GM19328 (cell line): ENCODE data around the gene THEM4.
"Not testable (repeated sequence)": the region's sequence is repeated elsewhere in the genome, so short reads cannot be mapped to it uniquely, and the experiment has no call there.

Experiments used
- ATAC-seq: cut with Tn5 transposase; IDR thresholded peaks from one replicate; pipeline ENCODE4 v1.9.1; 2021; ENCODE audit warnings: mild to moderate bottlenecking, moderate library complexity; ENCODE audit not compliant: unreplicated experiment

Gene THEM4

DNA sequence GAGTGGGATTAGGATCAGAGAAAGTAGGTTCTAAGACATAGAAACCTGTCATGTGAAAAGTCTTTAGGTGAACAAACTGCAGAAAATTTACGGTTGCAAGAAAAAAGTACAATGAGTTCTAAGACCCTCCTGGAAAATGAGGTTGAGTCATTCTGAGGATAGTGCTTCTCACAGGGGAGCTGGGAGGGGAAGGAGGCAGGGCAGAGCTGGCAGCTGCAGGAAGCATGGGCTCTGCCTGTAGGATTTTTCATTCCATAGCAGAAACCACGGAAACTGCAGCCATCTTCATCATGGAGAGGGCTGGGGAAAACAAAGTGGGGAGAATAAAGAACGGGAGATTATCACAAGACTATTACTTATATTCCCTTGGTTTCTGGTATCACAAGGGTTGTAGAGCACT is 25.8 kb upstream of the THEM4 start:
- no peak for ATAC-seq

DNA sequence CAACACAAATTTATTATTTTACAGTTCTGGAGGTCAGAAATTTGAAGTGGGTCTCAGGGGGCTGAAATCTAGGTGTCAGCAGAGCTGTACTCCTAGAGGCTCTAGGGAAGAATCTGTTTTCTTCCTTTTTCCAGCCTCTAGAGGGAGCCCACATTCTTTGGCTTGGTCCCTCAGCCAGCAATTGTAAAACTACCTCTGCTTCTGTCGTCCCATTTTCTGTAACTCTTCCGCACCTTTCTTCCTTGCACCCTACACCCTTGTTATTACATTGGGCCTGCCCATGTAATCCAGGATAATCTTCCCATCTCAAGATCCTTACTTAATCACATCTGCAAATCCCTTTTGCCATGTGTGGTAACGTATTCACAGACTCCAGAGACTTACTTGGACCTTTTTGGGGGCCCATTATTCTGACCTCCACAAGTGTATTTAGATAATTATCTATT is 24.8 kb upstream of the THEM4 start:
- ATAC-seq, result no peak

DNA sequence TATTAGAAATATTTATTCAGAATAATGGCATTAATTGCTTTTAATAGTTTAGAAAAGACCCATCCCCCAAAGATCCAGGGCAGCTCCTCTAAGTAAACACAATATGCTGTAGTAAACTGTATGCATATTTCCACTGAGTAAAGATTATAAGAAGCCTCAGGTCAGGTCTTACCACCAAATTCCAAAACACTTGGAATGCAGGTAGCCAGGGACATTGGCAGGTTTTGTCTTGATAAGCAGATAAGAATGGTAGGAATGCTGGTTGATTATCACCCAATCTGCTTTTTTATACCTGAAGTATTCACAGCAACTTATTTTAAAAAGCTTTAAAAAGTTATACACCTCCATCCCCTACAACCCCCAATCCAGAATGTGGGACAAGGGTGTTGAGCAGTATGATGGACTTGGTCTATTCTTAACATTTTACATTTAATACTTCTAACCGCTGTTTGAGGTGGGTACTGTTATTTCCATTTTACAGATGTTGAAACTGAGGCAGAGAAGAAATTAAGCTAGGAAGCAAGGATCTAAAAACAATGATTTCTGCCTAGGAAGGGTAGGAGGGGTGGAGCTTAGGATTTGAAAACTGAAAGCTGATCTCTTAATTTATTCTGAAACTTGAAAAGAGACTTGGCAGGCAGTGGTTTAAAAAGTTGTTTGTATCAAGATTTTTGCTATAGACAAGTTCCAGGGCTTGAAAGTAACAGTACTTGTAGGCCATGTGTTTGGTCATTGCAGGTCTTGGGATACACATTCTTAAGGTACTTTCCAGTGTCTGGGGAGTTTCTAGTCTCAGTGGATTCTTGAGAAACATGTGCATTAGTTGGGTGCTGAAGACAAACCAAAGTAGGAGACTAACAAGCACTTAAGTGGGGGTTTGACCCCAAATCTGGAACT is 15.6 kb upstream of the THEM4 start:
- no peak for ATAC-seq

DNA sequence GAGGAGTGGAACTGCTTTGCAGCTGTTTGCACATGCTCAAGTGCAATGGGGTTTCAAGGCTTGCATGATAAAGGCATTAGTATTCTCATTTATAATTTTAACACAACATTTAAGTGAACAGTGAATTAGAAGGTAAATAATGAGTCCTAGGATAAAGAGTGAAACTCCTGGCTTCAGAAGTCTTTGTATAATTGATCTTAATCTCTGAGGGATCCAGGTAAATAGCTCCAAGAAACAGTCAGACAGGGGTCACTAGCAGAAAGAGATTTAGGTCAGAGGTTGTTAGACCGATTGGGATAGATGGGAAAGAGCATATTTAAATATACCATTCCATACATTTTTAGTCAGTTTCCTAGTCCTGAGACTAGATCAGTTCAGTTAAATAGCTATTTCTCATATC is 14.1 kb upstream of the THEM4 start:
- no peak for ATAC-seq

DNA sequence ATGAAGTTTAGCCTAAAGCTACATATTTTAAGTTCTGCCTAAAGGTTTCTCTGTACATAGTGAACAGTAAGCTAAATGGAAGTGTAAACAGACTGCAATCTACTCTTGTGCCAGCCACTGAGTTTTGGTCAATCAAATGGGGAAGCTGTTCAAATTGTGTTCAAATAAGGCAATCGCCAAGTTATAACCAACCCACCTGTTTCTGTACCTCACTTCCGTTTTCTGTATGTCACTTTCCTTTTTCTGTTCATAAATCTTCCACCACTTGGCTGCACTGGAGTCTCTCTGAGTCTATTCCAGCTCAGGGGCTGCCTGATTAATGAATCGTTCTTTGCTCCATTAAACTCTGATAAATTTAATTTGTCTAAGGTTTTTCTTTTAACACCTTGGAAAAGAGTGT is 10.8 kb upstream of the THEM4 start:
- no peak for ATAC-seq

DNA sequence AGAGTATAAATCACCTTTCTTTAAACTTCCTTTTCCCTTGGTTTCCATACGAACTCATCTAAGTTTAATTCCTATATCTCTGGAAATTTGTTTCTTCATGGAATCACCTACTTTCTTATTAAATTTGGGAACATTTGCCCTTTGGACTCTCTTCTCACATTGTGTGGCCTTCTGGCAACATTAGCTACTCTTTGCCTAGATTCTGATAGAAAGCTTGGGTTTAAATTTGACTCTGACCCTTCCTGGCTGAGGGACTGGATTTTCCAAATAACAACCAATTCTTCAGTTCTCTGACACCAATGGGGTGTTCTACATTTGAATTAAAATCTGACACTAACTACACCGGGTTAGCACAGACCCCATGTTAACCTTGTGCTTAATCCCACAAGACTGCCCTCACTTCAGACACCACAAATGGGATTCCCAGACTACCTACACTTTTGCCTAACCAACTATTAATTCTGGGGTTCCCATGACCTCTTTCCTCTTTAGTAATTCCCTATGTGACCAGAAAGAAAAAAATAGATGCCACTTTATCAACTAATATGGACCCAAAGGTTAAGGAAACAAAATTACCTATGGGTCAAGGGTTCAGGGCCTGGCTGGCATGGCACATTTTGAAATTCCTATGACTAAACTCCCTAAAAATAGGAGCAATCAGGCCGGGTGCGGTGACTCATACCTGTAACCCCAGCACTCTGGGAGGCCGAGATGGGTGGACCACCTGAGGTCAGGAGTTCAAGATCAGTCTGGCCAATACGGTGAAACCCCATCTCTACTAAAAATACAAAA is 9.7 kb upstream of the THEM4 start:
- no peak for ATAC-seq

DNA sequence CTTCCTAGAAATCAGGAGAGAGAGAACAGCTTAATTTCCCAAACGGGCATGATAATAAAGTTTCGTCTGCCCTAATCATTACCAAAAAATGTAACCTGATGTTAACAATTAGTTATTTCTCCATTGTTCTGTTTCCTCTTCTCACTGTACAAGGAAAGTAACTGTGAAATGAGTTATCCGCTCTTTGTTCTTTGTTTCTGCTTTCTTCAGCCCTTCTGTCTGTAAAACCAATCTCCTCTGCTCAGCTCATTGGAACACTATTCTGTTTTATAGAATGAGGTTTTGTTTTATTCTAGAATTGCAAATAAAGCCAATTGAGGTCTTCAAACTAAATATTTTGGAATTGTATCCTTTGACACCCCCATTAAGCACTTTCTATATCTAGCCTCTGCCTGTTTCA is 8.8 kb upstream of the THEM4 start:
- no peak for ATAC-seq

DNA sequence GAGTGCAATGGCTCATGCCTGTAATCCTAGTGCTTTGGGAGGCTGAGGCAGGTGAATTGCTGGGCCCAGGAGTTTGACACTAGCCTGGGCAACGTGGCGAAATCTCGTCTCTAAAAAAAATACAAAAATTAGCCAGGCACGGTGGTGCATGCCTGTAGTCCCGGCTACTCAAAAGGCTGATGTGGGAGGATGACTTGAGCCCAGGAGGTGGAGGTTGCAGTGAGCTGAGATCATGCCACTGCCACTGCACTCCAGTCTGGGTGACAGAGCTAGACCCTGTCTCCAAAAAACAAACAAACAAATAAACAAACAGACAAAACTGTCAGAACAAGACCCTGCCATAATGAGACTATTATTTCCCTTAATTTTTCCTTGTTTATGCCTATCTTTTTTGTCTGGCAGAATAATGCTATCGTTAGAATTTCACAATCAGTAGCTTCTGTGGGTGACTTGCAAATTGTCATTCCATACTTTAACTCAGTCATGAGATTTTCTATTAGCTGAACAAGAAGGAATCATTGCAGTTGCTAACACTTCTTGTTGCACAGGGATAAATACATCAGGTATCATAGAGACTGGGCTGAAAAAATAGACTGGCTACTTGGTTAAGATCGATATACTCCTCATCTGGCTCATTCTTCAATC is 7.5 kb upstream of the THEM4 start:
- ATAC-seq, result no peak

DNA sequence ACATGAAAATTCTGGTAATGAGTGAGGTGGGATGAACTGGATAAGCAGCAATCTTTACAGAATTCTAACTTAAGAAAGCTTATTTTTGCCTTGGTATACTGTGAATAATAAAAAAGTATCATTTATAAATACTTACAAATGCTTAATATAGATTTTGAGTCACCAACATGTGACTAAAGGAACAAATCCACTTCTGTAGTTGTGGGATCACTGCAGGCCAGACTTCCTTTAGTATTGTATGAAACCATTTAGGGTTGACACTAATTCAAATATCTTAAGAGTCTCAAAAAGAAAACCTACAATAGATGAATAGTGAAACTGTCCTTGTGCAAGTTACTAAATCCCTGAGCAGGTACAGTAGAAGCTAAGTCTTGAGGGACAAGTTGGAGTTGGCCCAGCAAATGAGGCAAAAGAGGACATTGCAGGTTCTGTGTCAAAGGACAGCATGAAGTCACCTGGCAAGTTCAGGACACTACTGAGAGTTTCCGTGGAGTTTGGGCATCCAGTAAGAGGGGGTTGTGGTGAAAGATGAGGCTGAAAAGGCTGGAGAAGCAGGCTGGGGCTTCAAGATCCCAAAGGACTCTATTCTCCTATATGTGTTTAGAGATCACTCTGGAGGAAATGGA is 5.9 kb upstream of the THEM4 start:
- no peak for ATAC-seq

DNA sequence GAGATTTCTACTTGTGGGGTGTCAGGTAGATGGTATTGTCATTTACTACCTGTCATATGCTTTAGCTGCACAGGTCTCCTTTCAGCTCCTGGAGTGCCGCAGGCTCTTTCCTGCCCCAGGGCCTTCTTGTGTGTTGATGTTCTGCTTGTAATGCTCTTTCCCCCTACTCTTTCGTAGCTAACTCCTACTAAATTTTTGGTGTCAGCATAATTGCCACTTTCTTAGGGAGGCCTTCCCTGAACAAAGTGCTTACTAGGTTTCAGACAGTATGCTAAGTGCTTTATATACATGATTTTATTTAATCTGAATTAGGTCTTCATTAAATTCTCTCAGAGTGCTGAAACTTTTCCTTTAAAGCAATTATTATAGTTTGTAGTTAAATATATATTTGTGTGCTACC is 4.8 kb upstream of the THEM4 start:
- no peak for ATAC-seq

DNA sequence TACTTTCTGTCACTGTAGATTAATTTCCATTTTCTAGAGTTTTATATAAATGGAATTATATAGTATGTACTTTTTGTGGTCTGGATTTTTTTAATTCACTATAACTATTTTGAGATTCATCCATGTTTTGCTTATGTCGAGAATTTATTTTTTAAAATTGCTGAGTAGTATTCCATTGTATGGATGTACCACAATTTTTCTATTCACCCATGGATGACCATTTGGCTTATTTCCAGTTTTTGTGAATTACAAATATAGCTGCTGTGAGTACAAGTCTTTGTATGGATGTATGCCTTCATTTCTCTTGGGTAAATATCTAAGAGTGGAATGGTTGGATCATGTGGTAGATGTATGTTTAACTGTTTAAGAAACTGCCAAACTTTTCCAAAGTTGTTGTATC is 3.7 kb upstream of the THEM4 start:
- no peak for ATAC-seq

DNA sequence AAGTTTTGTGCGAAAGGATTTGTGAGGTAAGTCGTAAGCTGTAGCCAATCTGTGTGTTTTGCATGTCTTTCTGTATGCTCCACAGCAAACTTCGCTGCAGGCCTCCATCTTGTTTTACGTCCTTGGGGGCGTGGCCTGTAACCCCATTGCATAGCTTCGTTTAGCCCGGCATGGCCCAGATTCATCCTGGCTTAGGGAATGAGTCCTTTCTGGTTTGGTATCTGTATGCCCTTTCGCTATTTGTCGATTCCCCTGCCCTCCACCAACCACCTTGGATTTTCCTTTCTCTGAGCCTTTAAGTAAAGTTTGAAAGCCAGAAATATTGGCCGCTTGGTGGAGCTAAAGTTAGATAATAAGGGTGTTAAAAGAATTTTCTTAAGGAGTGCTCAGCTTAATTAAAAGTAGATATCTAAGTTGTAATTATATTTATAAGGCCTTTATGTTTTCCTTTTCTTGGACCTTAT is 1.1 kb downstream of the THEM4 start:
- no peak for ATAC-seq

DNA sequence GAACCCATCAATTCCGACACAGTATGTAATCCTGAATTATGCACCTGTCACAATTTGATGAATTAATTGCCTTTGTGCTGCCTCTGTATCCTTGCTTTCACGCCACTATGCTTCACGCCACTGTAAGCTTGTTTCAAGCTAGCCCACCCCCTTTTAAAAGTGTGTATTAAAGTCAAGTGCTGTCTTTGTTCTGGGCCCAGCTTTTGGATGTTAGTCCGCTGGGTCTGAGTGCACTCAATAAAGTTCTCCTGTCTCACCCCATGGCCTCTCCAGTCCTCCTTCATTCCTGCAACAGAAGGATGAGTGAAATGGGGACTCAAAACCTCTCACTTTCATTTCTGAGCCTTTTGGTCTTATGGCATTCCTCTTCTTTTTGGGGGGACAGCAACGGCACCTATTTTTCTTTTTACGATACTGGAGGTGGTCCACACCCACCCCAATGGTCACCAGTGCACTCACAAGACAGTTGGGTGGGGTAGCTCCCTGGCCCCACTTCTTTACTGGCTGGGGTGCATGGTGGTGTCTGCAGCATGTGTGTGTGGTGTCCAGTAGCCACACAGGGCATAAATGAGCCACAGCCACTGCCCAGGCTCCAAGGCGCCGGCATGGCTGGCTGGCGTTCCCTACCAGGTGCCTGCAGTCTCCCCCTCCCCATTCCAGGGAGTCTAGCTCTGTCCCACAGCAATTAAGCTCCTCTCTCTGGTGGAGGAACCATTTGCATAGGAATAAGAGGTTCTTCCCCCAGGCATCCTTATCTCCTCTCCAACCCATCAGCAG is 1.8 kb downstream of the THEM4 start:
- no peak for ATAC-seq

DNA sequence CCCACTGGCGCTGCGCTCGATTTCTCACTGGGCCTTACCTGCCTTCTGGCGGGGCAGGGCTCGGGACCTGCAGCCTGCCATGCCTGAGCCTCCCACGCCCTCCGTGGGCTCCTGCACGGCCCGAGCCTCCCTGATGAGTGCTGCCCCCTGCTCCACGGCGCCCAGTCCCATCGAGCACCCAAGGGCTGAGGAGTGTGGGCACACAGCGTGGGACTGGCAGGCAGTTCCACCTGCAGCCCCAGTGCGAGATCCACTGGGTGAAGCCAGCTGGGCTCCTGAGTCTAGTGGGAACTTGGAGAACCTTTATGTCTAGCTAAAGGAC is 3.0 kb downstream of the THEM4 start:
- ATAC-seq, result not testable (repeated sequence)

DNA sequence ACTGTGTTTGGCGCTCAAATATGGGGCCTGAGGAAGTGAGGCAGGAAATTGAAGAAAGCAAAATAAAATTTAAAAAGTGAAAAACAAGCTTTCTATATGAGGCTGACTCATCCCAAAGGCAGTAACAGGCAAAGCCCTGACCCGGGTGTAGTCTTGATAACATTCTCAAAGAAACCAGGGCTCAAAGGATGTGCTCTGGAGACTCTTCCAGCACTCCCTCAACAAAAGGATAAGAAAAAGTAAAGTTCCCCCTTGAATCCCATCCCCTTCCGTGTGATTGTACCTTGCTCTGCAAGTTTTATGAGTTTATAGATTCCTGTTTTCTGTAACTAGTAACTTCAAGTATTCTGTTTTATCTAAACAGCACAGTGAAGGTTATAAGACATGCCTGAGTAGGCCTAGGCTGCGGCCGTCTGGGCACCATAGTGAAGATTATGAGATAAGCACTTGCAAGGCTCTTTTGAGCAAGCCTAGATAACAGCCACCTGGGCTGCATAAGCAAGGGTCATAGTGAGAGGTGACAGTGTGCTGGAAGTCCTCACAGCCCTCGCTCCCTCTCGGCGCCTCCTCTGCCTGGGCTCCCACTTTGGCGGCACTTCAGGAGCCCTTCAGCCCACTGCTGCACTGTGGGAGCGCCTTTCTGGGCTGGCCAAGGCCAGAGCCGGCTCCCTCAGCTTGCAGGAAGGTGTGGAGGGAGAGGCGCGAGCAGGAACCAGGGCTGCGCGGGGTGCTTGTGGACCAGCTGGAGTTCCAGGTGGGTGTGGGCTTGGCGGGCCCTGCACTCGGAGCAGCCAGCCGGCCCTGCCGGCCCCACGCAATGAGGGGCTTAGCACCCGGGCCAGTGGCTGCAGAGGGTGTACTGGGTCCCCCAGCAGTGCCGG is 3.6 kb downstream of the THEM4 start:
- not testable (repeated sequence) for ATAC-seq

DNA sequence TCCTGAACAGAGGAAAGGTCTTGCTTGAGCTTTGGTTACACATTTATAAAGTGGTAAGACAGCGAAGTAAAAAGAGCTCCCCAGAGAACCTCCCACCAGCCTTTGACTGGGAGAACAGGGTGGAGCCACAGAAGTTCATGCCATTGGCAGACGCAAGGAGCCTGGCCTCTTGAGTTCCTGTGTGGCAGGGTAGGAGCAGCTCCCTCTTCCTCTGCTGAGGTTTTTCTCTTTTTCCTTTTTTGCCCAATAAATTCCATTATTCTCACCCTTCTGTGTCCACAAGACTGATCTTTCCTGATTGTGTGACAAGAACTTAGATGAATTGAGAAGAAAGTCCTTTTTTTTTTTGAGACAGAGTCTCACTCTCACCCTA is 4.3 kb downstream of the THEM4 start:
- no peak for ATAC-seq

DNA sequence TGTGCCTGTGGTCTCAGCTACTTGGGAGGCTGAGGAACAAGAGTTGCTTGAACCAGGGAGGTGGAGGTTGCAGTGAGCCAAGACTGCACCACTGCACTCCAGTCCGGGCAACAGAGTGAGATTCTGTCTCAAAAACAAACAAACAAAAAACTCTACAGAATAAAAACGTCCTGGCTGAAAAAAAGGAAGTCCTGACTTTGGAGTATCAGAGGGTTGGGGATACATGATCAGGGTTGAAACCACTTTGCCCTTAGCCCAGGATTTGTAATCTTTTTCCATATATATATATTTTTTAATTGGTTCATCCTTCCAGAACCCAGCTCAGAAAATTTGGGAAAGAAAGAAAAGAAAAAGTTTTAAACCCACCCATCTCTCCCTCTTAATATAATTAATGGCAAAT is 6.5 kb downstream of the THEM4 start:
- ATAC-seq, result no peak

DNA sequence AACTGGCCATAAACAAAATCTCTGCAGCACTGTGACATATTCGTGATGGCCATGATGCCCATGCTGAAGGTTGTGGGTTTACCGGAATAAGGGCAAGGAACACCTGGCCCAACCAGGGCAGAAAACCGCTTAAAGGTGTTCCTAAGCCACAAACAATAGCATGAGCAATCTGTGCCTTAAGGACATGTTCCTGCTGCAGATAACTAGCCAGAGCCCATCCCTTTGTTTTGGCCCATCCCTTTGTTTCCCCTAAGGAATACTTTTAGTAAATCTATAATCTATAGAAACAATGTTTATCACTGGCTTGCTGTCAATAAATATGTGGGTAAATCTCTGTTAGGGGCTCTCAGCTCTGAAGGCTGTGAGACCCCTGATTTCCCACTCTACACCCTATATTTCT is 8.5 kb downstream of the THEM4 start:
- not testable (repeated sequence) for ATAC-seq

DNA sequence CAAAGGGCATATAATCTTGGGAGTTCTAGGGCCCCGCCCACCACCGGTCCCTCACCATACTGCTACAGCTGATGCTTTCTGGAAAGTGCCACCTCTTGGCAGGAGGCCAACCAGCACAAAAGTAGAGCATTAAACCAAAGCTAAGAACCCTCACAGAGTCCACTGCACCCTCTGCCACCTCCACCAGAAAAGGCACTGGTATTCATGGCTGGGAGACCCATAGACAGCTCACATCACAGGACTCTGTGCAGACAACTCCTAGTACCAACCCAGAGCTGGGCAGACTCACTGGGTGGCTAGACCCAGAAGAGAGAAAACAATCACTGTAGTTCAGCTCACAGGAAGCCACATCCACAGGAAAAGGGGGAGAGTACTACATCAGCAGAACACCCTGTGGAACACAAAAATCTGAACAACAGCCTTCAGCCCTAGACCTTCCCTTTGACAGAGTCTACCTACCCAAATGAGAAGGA is 10.8 kb downstream of the THEM4 start:
- ATAC-seq, result no peak
